ENCODE results near the gene PLCL1.
"Not testable (repeated sequence)": the region's sequence is repeated elsewhere in the genome, so short reads cannot be mapped to it uniquely, and the experiment has no call there.

Gene PLCL1

GRCh38 chr2:198136142-198136541 is 331.7 kb downstream of the PLCL1 start:
- DNase-seq = no peak

- DNase-seq = no peak
Measured at GRCh38 chr2:198137733-198138132, 333.3 kb downstream of the PLCL1 start.

- no peak for DNase-seq
Measured at GRCh38 chr2:198141726-198142125, 337.3 kb downstream of the PLCL1 start.

- no peak for DNase-seq
Measured at GRCh38 chr2:198143156-198143555, 338.8 kb downstream of the PLCL1 start.

GRCh38 chr2:198143793-198144192 is 339.4 kb downstream of the PLCL1 start:
- no peak for DNase-seq

- DNase-seq = no peak
Measured at GRCh38 chr2:198144660-198145059, 340.3 kb downstream of the PLCL1 start.

- no peak for DNase-seq
Measured at GRCh38 chr2:198146346-198146940, 342.1 kb downstream of the PLCL1 start.

- no peak for DNase-seq
Measured at GRCh38 chr2:198157314-198157713, 352.9 kb downstream of the PLCL1 start.

- DNase-seq = no peak
Measured at GRCh38 chr2:198161151-198161550, 356.8 kb downstream of the PLCL1 start.

- DNase-seq = no peak
Measured at GRCh38 chr2:198162276-198162675, 357.9 kb downstream of the PLCL1 start.

- no peak for DNase-seq
Measured at GRCh38 chr2:198164843-198165242, 360.4 kb downstream of the PLCL1 start.

GRCh38 chr2:198165289-198165688 is 360.9 kb downstream of the PLCL1 start:
- DNase-seq = no peak

- DNase-seq = no peak
Measured at GRCh38 chr2:198167346-198167745, 363.0 kb downstream of the PLCL1 start.

- no peak for DNase-seq
Measured at GRCh38 chr2:198168651-198169050, 364.3 kb downstream of the PLCL1 start.

GRCh38 chr2:198173242-198173641 is 368.8 kb downstream of the PLCL1 start:
- no peak for DNase-seq

GRCh38 chr2:198173864-198174263 is 369.5 kb downstream of the PLCL1 start:
- no peak for DNase-seq

GRCh38 chr2:198175271-198175670 is 370.9 kb downstream of the PLCL1 start:
- DNase-seq = no peak

GRCh38 chr2:198177040-198177439 is 372.6 kb downstream of the PLCL1 start:
- no peak for DNase-seq

- no peak for DNase-seq
Measured at GRCh38 chr2:198178766-198179165, 374.4 kb downstream of the PLCL1 start.

- DNase-seq = no peak
Measured at GRCh38 chr2:198186257-198186656, 381.9 kb downstream of the PLCL1 start.

GRCh38 chr2:198187841-198188240 is 383.4 kb downstream of the PLCL1 start:
- no peak for DNase-seq

- DNase-seq = no peak
Measured at GRCh38 chr2:198188982-198189381, 384.6 kb downstream of the PLCL1 start.

- DNase-seq = no peak
Measured at GRCh38 chr2:198191651-198192050, 387.3 kb downstream of the PLCL1 start.

- DNase-seq = not testable (repeated sequence)
Measured at GRCh38 chr2:198196556-198196955, 392.2 kb downstream of the PLCL1 start.

Measured in stimulated activated CD4-positive, alpha-beta T cell treated with anti-CD3 and anti-CD28 coated beads, Interleukin-2, amount 100 ng/mL, for 48 hours (primary cell).